Calu3 (cell line): ENCODE measurements around the gene ACSF2. TPM values are rescaled to one million over a fixed set of nuclear protein-coding genes. Genes with fewer than 3 reads are reported as not detected.
A peak's percentile ranks its signal among the peaks of the same experiment; 100 is the strongest.

Source experiments
- BruUV-seq: library from RNA; stranded (reverse); fragments of 400-500 nt; replicated peaks from 2 replicates; lab custom pipeline; 2021; lab: Mats Ljungman, UMichigan
- CTCF ChIA-PET: fragments of 300-600 bp; sonication (Branson Sonifier 250); formaldehyde crosslinking; loops from one replicate; lab custom pipeline; 2022; ENCODE audit warnings: antibody characterized with exemption; lab: Charles Lee
- DNase-seq: peaks from one replicate; pipeline ENCODE4 v3.0.0; 2022
- H3K27ac Mint-ChIP-seq: one replicate; pipeline ENCODE4 v1.8.0; 2022; ENCODE audit warnings: mixed read lengths; ENCODE audit not compliant: unreplicated experiment
- H3K27me3 Mint-ChIP-seq: one replicate; pipeline ENCODE4 v1.8.0; 2022; ENCODE audit warnings: mixed read lengths; ENCODE audit not compliant: unreplicated experiment
- H3K36me3 Mint-ChIP-seq: one replicate; pipeline ENCODE4 v1.8.0; 2022; ENCODE audit warnings: mild to moderate bottlenecking, moderate library complexity, mixed read lengths; ENCODE audit not compliant: insufficient read depth, unreplicated experiment
- H3K4me1 Mint-ChIP-seq: one replicate; pipeline ENCODE4 v1.8.0; 2022; ENCODE audit warnings: mild to moderate bottlenecking, low read depth, mixed read lengths; ENCODE audit not compliant: unreplicated experiment
- H3K4me3 Mint-ChIP-seq: one replicate; pipeline ENCODE4 v1.8.0; 2022; ENCODE audit warnings: mild to moderate bottlenecking, low read depth, moderate library complexity, mixed read lengths; ENCODE audit not compliant: unreplicated experiment
- H3K9me3 Mint-ChIP-seq: one replicate; pipeline ENCODE4 v1.8.0; 2022; ENCODE audit warnings: low read depth, mixed read lengths; ENCODE audit not compliant: unreplicated experiment
- intact Hi-C: fragments of 100-400 bp; cut with micrococcal nuclease; formaldehyde crosslinking; loops from one replicate; pipeline ENCODE4 v1.10.0; 2022; ENCODE audit not compliant: unreplicated experiment
- total RNA-seq: library from RNA; stranded (reverse); gene quantifications from 2 replicates; pipeline ENCODE4 v1.2.3, GENCODE V29; 2022
- TF ChIP-seq, protein P1 (sequence below): fragments of 200-600 bp; IDR thresholded peaks from one replicate; pipeline ENCODE4 v1.8.0; 2022; ENCODE audit warnings: antibody characterized with exemption; ENCODE audit not compliant: unreplicated experiment

Gene ACSF2
- total RNA-seq, 1 experiment from 2014 or later, result 148 TPM

DNA sequence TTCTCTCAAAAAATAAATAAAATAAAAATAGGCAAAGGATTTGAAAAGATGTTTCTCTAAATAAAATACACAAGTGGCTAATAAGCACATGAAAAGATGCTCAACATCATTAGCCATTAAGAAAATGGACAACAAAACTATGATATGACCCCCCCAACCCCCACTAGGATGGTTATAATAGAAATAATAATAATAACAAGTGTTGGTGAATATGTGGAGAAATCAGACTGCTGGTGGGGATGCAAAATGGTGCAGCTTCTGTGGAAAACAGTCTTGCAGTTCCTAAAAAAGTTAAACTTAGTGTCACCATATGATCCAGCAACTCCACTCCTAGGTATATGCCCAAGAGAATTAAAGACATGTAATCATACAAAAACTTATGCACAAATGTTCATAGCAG, 73.3 kb downstream of the ACSF2 start:
- DNase-seq, result no peak
- peaks cover 15% of the 10 kb centered on the region for H3K27me3 Mint-ChIP-seq
- H3K4me1 Mint-ChIP-seq, result peaks cover 10% of the 10 kb centered on the region
- no TSS peak for BruUV-seq
- TF ChIP-seq, protein P1, sequence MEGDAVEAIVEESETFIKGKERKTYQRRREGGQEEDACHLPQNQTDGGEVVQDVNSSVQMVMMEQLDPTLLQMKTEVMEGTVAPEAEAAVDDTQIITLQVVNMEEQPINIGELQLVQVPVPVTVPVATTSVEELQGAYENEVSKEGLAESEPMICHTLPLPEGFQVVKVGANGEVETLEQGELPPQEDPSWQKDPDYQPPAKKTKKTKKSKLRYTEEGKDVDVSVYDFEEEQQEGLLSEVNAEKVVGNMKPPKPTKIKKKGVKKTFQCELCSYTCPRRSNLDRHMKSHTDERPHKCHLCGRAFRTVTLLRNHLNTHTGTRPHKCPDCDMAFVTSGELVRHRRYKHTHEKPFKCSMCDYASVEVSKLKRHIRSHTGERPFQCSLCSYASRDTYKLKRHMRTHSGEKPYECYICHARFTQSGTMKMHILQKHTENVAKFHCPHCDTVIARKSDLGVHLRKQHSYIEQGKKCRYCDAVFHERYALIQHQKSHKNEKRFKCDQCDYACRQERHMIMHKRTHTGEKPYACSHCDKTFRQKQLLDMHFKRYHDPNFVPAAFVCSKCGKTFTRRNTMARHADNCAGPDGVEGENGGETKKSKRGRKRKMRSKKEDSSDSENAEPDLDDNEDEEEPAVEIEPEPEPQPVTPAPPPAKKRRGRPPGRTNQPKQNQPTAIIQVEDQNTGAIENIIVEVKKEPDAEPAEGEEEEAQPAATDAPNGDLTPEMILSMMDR, result no peak
- CTCF ChIA-PET, result no interaction called here
- H3K4me3 Mint-ChIP-seq, result no peak overlapping the region
- intact Hi-C loops, result loop anchor here (5.0 kb wide), 1 partner anchor 33 kb away; the partner anchor contains the start of gene EPN3
- no peak overlapping the region for H3K27ac Mint-ChIP-seq
- no peaks in the 10 kb centered on the region for H3K36me3 Mint-ChIP-seq
- no peaks in the 10 kb centered on the region for H3K9me3 Mint-ChIP-seq

DNA sequence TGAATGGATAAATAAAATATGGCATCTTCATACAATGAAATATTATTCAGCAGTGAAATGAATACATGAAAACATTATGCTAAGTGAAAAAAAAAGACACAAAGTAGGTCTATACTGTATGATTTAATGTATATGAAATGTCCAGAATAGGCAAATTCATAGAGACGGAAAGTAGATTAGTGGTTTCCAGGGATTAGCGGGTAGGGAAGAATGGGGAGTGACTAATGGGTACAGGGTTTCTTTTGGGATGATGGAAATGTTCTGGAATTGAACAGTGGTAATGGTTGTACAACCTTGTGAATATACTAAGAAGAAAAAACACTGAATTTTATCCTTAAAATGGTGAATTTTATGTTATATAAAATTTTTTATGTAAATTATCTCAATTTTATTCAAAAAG, 73.7 kb downstream of the ACSF2 start:
- DNase-seq, result no peak
- intact Hi-C loops, result loop anchor here (2.0 to 5.0 kb wide), 2 partner anchors 17 to 33 kb away; partner anchors contain the start of gene EPN3
- H3K9me3 Mint-ChIP-seq, result no peaks in the 10 kb centered on the region
- TF ChIP-seq, protein P1, result no peak
- no peak overlapping the region for H3K27ac Mint-ChIP-seq
- H3K27me3 Mint-ChIP-seq, result peaks cover 19% of the 10 kb centered on the region
- no peaks in the 10 kb centered on the region for H3K36me3 Mint-ChIP-seq
- no peak overlapping the region for H3K4me3 Mint-ChIP-seq
- CTCF ChIA-PET, result interaction anchor here (0.6 kb wide), 1 partner anchor 12 kb away, joined by 3 read pairs; no protein-coding TSS in a partner anchor
- H3K4me1 Mint-ChIP-seq, result peaks cover 10% of the 10 kb centered on the region
- no TSS peak for BruUV-seq

DNA sequence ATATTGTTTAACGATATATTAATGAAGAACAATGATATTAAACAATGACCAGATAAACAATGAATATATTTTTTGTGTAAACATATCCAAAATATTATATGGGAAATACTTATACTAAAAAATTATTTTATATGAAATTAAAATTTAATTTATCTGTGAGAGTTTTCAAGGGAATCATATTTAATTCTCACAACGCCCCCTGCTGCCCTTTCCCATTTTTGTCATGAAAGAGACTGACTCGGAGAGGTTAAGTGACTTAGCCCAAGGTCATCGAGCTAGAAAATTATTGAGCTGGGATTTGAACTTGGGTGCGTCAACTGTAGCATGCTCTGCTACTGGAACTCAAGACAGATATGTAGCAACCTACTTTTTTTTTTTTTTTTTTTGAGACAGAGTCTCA, 75.0 kb downstream of the ACSF2 start:
- intact Hi-C loops, result loop anchor here (2.0 kb wide), 1 partner anchor 18 kb away; no protein-coding TSS in a partner anchor
- peak; percentile 62 for DNase-seq
- H3K4me1 Mint-ChIP-seq, result peaks cover 10% of the 10 kb centered on the region
- CTCF ChIA-PET, result interaction anchor here (0.6 to 1.4 kb wide), 8 partner anchors 10 to 215 kb away, joined by 3 to 6 read pairs (median 3); partner anchors contain the start of gene EPN3
- H3K4me3 Mint-ChIP-seq, result no peak overlapping the region
- no peak overlapping the region for H3K27ac Mint-ChIP-seq
- TF ChIP-seq, protein P1, result peak; percentile 55
- BruUV-seq, result no TSS peak
- no peaks in the 10 kb centered on the region for H3K36me3 Mint-ChIP-seq
- peaks cover 19% of the 10 kb centered on the region for H3K27me3 Mint-ChIP-seq
- no peaks in the 10 kb centered on the region for H3K9me3 Mint-ChIP-seq

DNA sequence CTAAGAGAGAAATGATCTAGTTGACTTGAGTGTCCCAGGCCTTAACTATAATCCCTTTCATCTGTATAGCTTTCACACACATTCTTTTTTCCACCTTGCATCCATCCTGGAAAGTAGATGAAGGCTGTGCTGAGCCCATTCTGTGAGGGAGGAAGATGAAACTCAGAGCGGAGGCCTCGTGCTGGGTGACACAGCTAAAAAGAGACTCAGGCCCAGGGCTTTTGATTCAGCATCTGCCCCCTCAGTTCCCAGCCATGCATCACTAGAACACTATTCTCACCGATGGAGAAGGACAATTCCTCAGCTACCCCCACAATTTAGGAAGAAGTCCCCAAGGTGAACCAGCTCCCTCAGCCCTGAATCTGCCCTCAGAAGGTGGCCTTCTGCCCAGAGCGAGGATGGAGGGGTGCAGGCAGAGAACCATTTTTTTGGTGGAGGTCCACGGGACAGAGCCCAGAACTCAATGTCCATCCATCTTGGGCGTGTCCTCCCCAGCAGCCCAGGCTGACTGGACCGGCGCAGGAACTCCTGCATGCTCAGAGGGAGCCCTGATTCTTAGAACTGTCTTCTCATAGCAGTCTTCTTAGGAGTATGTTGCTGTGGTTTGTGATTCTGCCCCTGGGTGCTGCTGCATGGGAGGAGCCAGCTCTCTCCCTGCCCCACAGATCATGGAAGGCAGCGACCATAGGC, 76.4 kb downstream of the ACSF2 start:
- CTCF ChIA-PET, result interaction anchor here (0.6 to 1.3 kb wide), 5 partner anchors 9 to 413 kb away, joined by 3 to 4 read pairs (median 3); no protein-coding TSS in a partner anchor

More for the DNA sequence above, 76.4 kb downstream of the ACSF2 start:
- Mint-ChIP-seq H3K4me3 (no peak overlapping the region), H3K36me3 (peaks cover under 1% of the 10 kb centered on the region), H3K27ac (no peak overlapping the region), H3K27me3 (peaks cover 19% of the 10 kb centered on the region), H3K4me1 (peaks cover 10% of the 10 kb centered on the region), H3K9me3 (no peaks in the 10 kb centered on the region)
- TF ChIP-seq, protein P1, result no peak
- DNase-seq, result no peak
- intact Hi-C loops, result no loop called here
- BruUV-seq, result no TSS peak
